LoVo (cell line): ENCODE results near the gene STK33.
A peak's percentile ranks its signal among the peaks of the same experiment; 100 is the strongest.

Source experiments
- DNase-seq: peaks from one replicate; pipeline ENCODE4 v3.0.0-alpha.2; 2016; ENCODE audit warnings: low spot score

Gene STK33

GRCh38 chr11:8356216-8356615 is 237.8 kb downstream of the STK33 start:
- no peak for DNase-seq

GRCh38 chr11:8355416-8355742 is 238.6 kb downstream of the STK33 start:
- DNase-seq: no peak

GRCh38 chr11:8354622-8355415 is 239.2 kb downstream of the STK33 start:
- DNase-seq: no peak

GRCh38 chr11:8352876-8353505 is 241.0 kb downstream of the STK33 start:
- DNase-seq: peak; percentile 26

- no peak for DNase-seq
Observed at GRCh38 chr11:8352103-8352875, 241.7 kb downstream of the STK33 start.

- DNase-seq: no peak
Observed at GRCh38 chr11:8351223-8351622, 242.8 kb downstream of the STK33 start.

- no peak for DNase-seq
Observed at GRCh38 chr11:8347978-8348377, 246.1 kb downstream of the STK33 start.

GRCh38 chr11:8346157-8346755 is 247.8 kb downstream of the STK33 start:
- no peak for DNase-seq

- DNase-seq: no peak
Observed at GRCh38 chr11:8345179-8345578, 248.8 kb downstream of the STK33 start.

GRCh38 chr11:8344346-8344745 is 249.7 kb downstream of the STK33 start:
- no peak for DNase-seq

- DNase-seq: no peak
Observed at GRCh38 chr11:8342821-8343681, 251.0 kb downstream of the STK33 start.

GRCh38 chr11:8341996-8342395 is 252.0 kb downstream of the STK33 start:
- no peak for DNase-seq
